HG03103 (cell line): ENCODE data around the gene PCDH7.

Experiments used
- ATAC-seq: cut with Tn5 transposase; IDR thresholded peaks from one replicate; pipeline ENCODE4 v1.9.1; 2021; ENCODE audit warnings: low read depth; ENCODE audit not compliant: unreplicated experiment

The PCDH7 gene

DNA sequence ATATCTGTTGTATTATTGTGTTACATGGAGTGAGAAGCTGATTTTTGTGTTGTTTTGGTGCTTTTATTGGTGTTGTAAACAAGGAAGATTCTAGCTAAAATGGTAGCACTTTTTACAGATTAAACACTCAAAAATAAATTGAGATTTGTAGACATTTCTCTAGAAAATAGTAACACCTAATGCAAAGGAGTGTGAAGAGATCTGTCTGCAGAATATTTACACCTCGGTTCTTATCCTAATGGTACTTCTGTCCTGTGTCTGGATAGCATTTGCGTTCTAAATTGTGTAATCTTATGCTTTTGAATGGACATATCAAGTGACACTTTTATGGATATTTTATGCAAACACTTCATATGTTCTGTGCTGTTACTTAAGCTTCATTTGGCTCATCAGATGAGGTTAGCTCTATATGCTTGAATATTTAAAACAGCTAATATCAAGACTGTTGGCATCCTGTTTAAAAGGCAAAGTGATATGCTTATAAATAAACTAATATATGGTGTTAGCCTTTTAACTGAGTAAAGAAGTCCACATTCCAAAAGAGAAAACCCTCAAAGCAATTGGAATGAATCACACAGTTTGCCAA, 6.0 kb downstream of the PCDH7 start:
- no peak for ATAC-seq

DNA sequence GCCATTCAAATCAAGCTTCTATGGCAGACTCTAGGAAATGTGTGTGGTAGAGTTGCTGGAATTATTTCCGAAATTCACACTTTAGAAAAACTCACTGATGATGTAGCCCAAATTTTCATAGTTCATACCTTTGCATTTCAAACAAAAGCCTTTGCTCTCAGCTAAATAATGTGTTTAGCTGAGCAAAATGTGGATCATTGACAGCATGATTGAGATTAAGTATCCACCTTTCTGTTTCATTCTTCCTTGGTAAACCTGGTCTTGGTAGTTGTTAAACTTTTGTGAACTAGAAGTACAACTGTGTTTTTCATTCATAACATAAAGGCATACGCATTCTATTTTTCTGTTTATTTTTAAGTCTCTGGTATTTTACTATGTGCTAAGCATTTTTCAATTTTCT, 7.2 kb downstream of the PCDH7 start:
- no peak for ATAC-seq

- no peak for ATAC-seq
These were observed 8.1 kb downstream of the PCDH7 start for GRCh38 chr4:30728311-30728710.

DNA sequence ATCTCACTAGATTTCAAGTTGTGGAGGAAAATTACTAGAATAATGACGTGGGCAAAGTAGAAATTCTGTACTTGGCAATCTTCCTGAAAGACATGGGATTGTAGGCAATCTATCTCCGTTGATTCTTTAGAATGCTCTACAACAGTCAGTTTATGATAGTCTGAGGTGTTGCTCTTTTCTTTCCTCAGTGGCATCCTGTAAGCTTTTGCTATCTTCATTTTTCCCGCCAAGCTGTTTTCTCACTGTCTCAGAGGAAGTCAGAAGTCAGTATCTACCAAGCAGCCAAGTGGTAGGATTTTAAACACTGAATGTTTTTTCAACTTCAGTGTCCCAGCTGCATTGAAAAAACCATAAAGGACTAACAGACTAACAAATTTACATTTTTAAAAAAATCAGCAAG, 23.7 kb downstream of the PCDH7 start:
- ATAC-seq: no peak

DNA sequence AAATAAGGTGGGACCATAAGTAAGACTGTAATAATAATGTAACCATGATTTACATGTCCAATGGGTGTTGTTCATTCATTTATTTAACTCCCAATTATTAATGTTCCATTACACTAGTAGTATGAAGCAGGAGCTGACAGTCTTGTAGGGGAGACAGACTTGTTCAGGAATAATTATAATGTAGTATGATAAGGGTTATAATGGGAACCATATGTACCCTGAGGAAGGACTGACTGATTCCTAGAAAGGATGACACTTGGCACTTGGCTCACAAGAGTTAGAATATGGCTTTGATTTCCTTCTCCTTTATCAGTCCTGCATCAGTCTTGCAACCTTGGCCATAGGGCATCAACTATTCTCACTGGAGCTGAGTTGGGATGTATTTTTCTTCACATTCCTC, 24.2 kb downstream of the PCDH7 start:
- ATAC-seq: no peak

DNA sequence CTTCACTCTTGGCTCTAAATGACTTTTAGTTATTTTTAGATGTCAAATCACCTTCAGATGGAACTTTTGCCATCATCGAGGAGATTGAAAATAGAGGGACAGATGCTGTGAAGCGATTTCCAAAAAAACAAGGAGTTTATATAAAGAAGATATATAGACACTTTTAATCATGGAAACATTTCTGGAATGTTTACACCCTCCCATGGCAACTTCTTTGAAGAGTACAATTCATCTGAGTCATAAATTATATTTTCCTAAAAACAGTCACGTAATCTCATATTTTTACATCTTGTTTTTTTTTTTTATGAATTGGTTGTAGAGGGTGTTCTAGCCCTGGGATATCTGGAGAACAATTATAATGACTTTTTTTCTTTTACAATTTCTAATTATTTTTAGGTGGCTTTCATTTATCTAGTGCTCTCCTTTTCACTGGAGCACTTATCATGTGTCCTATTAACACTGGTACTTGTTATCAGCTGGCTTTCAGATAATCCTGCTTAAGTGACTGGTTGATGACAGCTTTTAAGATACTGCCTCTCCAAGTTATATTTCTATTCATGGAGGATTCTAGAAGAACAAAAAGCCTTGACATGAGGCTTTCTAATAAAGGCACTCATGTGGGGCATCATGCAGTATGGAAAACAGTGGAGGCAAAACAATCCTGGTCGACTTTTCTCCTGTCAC, 24.9 kb downstream of the PCDH7 start:
- no peak for ATAC-seq

GRCh38 chr4:30746735-30747134, 26.6 kb downstream of the PCDH7 start:
- no peak for ATAC-seq

DNA sequence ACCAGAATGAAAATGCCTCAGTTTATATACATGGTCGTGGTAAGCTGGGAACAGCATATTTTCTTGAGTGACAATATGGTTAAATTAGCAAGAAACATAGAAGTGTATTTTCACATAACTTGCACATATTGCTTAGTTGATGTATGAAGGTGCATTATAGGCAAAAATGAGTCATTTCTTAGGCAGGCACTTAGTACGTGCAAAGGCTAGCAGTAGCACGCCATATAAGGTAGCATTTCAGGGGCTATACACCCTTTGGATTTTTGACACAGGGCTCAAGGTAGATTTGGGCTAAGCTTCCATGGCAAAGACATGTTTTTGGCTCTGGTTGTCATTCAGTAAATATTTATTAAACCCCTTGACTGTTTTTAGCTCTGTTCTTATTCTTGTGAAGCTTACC, 33.1 kb downstream of the PCDH7 start:
- ATAC-seq: no peak

DNA sequence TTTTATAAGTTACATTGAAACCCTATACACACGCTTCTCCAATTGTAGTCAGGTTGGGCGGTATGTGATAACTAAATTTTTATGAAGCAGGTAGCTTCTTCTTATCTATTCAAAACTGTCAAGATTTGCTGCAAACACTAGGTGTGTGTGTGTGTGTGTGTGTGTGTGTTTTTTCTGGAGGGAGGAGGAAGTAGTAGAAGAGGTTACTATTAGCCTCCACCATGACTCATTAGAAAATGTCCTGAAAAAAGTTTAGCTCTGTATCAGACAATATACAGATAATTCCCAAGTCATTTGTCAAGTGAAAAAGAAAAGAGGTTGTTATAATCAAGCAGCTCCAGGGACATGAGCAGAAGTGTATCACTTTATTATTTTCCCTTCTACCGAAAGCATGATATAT, 33.9 kb downstream of the PCDH7 start:
- no peak for ATAC-seq

GRCh38 chr4:30755346-30755745, 35.2 kb downstream of the PCDH7 start:
- no peak for ATAC-seq

- ATAC-seq: no peak
These were observed 36.4 kb downstream of the PCDH7 start for GRCh38 chr4:30756553-30756952.

DNA sequence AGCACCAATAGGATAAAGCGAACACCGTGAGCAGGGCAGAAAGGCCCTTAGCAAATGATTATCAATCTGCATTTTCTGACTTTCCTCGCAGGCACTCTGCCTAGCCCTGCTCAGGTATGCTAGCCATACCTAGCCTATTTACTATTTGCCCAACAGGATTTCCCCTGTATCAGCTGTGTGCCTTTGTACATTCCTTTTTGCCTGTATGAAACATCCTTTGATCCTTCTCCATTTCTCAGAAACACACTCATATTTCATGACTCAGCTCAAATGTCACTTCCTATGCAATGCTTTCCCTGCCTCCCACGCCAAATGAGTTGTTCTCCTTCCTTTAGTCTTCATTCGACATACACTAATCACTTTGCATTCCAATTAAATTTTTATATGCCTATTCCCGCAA, 37.2 kb downstream of the PCDH7 start:
- no peak for ATAC-seq

DNA sequence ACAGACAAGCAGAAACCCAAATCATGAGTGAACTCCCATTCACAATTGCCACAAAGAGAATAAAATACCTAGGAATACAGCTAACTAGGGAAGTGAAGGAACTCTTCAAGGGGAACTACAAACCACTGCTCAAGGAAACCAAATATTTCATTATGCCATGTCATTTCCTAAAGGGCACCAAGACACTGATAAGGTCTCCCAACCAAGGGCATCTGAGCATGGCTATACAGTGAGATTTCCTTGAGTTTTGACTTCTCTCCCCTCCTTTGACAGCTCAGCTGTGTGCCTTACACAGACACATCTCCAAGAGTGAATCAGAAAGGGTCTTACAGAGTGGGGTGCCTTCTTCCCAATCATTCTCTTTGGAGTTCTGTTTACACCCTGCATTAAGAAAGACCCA, 40.4 kb downstream of the PCDH7 start:
- ATAC-seq: no peak

DNA sequence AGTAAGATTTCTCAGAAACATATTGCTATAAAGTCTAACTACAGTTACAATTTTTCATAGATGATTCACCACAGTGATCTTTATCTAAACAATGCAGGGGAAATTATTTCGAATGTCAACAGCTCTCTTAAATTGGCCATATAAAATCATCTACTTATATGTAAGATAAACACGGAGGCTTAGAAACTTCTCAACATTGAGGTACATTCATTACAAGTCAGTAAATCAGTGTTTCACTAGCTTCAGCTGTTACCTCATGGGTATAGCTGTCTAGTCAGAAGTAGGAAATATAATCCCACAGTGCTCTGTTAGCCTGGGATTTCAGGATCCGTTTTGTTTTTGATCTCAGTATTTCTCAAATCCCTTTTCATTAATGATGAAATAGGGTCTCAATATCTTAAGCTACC, 43.2 kb downstream of the PCDH7 start:
- no peak for ATAC-seq

GRCh38 chr4:30765022-30765421, 44.9 kb downstream of the PCDH7 start:
- ATAC-seq: no peak

DNA sequence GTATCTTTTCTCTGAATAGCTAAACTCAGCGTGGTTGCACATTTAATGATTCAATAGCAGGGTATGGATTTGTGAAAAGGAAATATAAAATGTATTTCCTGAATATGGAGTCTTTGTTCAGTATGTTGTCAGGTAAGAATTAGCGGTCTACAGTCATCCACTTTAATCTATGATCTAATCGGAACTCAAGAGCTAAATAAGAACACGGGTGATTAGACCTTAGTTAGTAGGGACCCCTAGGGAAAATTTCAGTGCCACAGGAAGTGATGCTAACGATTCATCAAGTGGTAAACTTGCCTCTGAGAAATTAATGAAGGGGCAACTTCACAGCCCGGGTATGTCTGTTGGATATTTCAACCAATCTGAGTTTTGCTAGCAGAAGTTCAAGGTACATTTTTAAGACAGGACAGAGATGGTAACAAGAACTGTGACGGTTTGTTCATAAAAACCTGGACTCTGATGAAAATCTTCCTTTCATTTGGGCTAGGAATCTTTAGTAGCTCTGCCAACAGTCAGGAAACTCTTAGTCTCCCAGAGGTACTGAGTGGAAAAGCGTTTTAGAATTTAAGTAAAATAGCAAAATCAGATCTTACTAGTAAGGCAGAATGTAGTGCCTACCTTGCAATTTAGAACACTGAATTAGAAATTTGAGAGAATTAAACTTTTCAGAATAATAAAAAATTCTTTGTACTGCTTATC, 47.1 kb downstream of the PCDH7 start:
- no peak for ATAC-seq

GRCh38 chr4:30768277-30768676, 48.1 kb downstream of the PCDH7 start:
- ATAC-seq: no peak

DNA sequence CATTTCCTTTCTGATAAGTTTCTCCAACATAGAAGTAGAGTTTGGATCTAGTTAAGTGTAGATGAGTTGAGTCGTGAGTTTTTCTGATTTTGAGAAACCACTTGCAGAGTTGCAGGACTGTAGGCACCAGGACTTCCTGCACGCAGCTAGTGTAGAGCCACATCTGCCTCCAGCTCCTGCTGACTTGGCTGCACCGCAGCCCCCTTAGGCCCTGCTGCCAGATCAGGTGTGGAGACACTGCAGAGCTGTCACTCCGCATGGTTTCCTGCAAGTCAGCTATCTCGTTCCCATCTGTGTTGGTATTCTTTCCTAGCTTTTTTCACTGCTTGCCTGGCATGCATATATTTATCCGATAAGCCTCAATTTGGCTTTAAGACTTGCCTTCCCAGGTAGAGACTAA, 48.9 kb downstream of the PCDH7 start:
- ATAC-seq: no peak

- ATAC-seq: no peak
These were observed 49.9 kb downstream of the PCDH7 start for GRCh38 chr4:30770049-30770549.

DNA sequence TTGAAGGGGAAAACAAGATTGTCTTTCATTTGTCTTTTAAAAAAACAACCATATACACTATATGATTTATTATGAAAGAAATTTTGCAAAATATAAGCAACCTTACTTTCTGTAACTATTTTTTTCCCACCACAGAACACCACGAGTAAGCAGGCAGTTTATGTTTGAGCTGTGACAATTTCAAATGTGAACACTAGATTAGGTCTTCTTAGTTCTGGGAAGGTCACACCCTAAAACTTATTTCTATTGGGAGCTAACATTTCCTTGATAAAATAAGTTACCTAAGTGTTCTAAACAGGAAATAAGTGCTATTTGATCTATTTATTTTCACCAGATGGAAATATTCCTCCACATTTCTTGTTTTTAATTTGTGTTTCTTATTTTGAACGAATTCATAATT, 50.6 kb downstream of the PCDH7 start:
- no peak for ATAC-seq

- ATAC-seq: no peak
These were observed 56.3 kb downstream of the PCDH7 start for GRCh38 chr4:30776451-30776850.

DNA sequence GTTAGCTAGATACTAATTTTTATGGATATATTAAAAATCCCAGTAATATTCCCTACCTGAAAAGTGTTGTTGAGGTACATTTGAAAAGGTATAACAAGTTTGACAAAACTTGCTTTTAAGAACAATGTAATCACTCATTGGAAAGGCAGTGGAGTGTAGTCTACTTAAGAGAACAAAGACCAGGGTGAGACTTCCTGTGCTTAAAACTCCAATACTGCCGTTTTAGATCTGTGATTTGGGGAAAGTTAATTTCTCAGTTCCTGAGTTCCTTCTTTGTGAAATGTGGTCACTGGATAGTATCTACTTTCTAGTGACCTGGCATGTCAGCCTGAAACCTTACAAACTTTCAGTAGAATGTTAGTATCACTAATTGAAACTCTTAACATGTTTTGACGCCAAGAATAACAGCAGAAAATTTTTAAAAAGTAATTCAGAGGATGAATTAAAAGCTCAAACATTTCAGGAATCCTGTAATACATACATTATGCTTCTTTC, 56.8 kb downstream of the PCDH7 start:
- ATAC-seq: no peak
